Transverse colon (tissue), 4 donors: Measurements from ENCODE around the gene ZNF423.

Experiments used
- CTCF ChIP-seq, 5 experiments: fragments of 200-600 bp in 3 of 5; fragments of 450-650 bp in 2 of 5; sonication (generic) in 3 of 5; IDR thresholded peaks; 1 replicate in 2 of 5; 2 replicates in 3 of 5; pipeline ENCODE4 v1.5.1; 2016 to 2017; ENCODE audit warnings: antibody characterized with exemption in 5 of 5, inconsistent platforms in 3 of 5, mild to moderate bottlenecking in 2 of 5, moderate library complexity in 1 of 5
- POLR2A ChIP-seq: fragments of 450-650 bp; IDR thresholded peaks from one replicate; pipeline ENCODE4 v1.6.1; 2016; ENCODE audit warnings: antibody characterized with exemption, mild to moderate bottlenecking, moderate library complexity
- POLR2AphosphoS5 ChIP-seq, 3 donors: sonication (generic); formaldehyde crosslinking; IDR thresholded peaks; one replicate each; pipeline ENCODE4 v1.6.1; 2016; ENCODE audit warnings: antibody characterized with exemption in 3 of 3

DNA sequence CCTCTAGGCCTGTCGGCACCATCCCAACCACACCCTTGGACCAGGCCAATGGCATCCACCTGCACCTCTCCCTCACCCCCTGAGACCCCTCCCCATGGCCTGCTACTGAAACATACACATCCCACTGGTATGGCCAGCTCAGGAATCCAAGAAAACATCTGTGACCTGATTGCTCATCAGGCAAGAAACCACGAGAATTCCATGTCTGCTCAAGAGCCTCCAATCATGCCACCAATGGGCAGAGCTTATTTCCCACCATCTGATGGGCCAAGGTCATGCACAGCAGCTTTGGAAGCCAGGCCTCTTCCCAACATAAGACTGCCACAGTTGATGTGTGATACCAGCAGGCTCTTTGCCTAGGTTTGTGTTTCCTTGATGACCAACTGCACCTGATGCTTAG, 292.2 kb downstream of the ZNF423 start:
- TF ChIP-seq CTCF (IDR thresholded peaks at IDR 0.05) (no peak), POLR2A (no peak), POLR2AphosphoS5 (IDR thresholded peaks at IDR 0.05) (no peak)
